GM23338 (cell line): ENCODE data around the gene PHYHIPL. TPM values are rescaled to one million over a fixed set of nuclear protein-coding genes. Genes with fewer than 3 reads are reported as not detected.

Experiments used
- ATAC-seq: fragments of 200-7000 bp; cut with Tn5 transposase; 3 replicates; pipeline ENCODE4 v1.9.1; 2020
- DNase-seq: peaks from one replicate; pipeline ENCODE4 v3.0.0-alpha.2; 2015; ENCODE audit warnings: low spot score
- H2AFZ ChIP-seq: fragments of 200-600 bp; sonication (generic); 2 replicates; pipeline ENCODE4 v1.8.0; 2016; ENCODE audit warnings: antibody characterized with exemption, mild to moderate bottlenecking, moderate library complexity
- H3F3A ChIP-seq: fragments of 200-600 bp; sonication (generic); replicated peaks from 2 replicates; pipeline ENCODE4 v1.8.0; 2017; ENCODE audit warnings: antibody characterized with exemption, mixed run types, low read depth
- H3K27ac ChIP-seq: fragments of 200-600 bp; sonication (generic); 2 replicates; pipeline ENCODE4 v1.6.1; 2016; ENCODE audit warnings: low read depth
- H3K27me3 ChIP-seq: fragments of 200-600 bp; sonication (generic); 2 replicates; pipeline ENCODE4 v1.8.0; 2016; ENCODE audit warnings: mild to moderate bottlenecking, mixed run types, moderate library complexity; ENCODE audit not compliant: insufficient read depth
- H3K36me3 ChIP-seq: fragments of 200-600 bp; sonication (generic); 2 replicates; pipeline ENCODE4 v1.8.0; 2016; ENCODE audit warnings: mild to moderate bottlenecking; ENCODE audit not compliant: insufficient read depth
- H3K4me1 ChIP-seq: fragments of 200-600 bp; sonication (generic); 2 replicates; pipeline ENCODE4 v1.8.0; 2016; ENCODE audit warnings: mild to moderate bottlenecking, moderate library complexity; ENCODE audit not compliant: insufficient read depth
- H3K4me2 ChIP-seq: fragments of 200-600 bp; sonication (generic); 2 replicates; pipeline ENCODE4 v1.7.1; 2017; ENCODE audit warnings: mixed run types
- H3K4me3 ChIP-seq: fragments of 200-600 bp; sonication (generic); 2 replicates; pipeline ENCODE4 v1.6.1; 2016; ENCODE audit warnings: mixed run types
- H3K79me2 ChIP-seq: fragments of 200-600 bp; sonication (generic); replicated peaks from 2 replicates; pipeline ENCODE4 v1.8.0; 2017; ENCODE audit warnings: mild to moderate bottlenecking; ENCODE audit not compliant: insufficient read depth
- H3K9me2 ChIP-seq: fragments of 200-600 bp; sonication (generic); 2 replicates; pipeline ENCODE4 v1.8.0; 2017; ENCODE audit not compliant: insufficient read depth
- H4K20me1 ChIP-seq: fragments of 200-600 bp; sonication (generic); replicated peaks from 2 replicates; pipeline ENCODE4 v1.8.0; 2017; ENCODE audit warnings: mild to moderate bottlenecking; ENCODE audit not compliant: insufficient read depth
- H3K27ac Mint-ChIP-seq: 2 replicates; pipeline ENCODE4 v1.8.0; 2020; ENCODE audit warnings: inconsistent platforms, mild to moderate bottlenecking, moderate library complexity, mixed read lengths
- H3K27me3 Mint-ChIP-seq: 3 replicates; pipeline ENCODE4 v1.8.0; 2022; ENCODE audit warnings: low read depth, mild to moderate bottlenecking, moderate library complexity, mixed read lengths, inconsistent platforms; ENCODE audit not compliant: insufficient read depth, poor library complexity
- H3K36me3 Mint-ChIP-seq: 3 replicates; pipeline ENCODE4 v1.8.0; 2021; ENCODE audit warnings: low read depth, mild to moderate bottlenecking, inconsistent platforms, moderate library complexity, mixed read lengths
- H3K4me1 Mint-ChIP-seq: 3 replicates; pipeline ENCODE4 v1.8.0; 2020; ENCODE audit warnings: mild to moderate bottlenecking, inconsistent platforms, mixed read lengths
- H3K4me3 Mint-ChIP-seq: 3 replicates; pipeline ENCODE4 v1.8.0; 2021; ENCODE audit warnings: moderate library complexity, mild to moderate bottlenecking, inconsistent platforms, mixed read lengths
- H3K9me3 Mint-ChIP-seq: 3 replicates; pipeline ENCODE4 v1.8.0; 2020; ENCODE audit warnings: moderate library complexity, mild to moderate bottlenecking, inconsistent platforms, mixed read lengths
- CREB1 ChIP-seq: fragments of 250-450 bp; sonication (Bioruptor Pico); IDR thresholded peaks from 2 replicates; pipeline ENCODE4 v1.5.0; 2020; ENCODE audit warnings: low read depth, mild to moderate bottlenecking, moderate library complexity
- EZH2 ChIP-seq: fragments of 200-600 bp; sonication (generic); IDR thresholded peaks from one replicate; pipeline ENCODE4 v1.8.0; 2017; ENCODE audit warnings: antibody characterized with exemption, mild to moderate bottlenecking, low read depth; ENCODE audit not compliant: unreplicated experiment
- EZH2phosphoT487 ChIP-seq: fragments of 200-600 bp; sonication (generic); IDR thresholded peaks from one replicate; pipeline ENCODE4 v1.8.1; 2018; ENCODE audit warnings: antibody characterized with exemption; ENCODE audit not compliant: unreplicated experiment
- JUNB ChIP-seq: IDR thresholded peaks from one replicate; pipeline ENCODE4 v1.6.1; 2016; ENCODE audit warnings: antibody characterized with exemption; ENCODE audit not compliant: unreplicated experiment
- REST ChIP-seq: IDR thresholded peaks from one replicate; pipeline ENCODE4 v1.6.1; 2018; ENCODE audit warnings: antibody characterized with exemption; ENCODE audit not compliant: unreplicated experiment
- ZNF331 ChIP-seq: fragments of 250-450 bp; sonication (Bioruptor Pico); IDR thresholded peaks from 2 replicates; pipeline ENCODE4 v1.5.0; 2020; ENCODE audit warnings: low read depth, mild to moderate bottlenecking, moderate library complexity
- ZNF462 ChIP-seq: fragments of 250-450 bp; sonication (Bioruptor Pico); IDR thresholded peaks from 2 replicates; pipeline ENCODE4 v1.5.0; 2020; ENCODE audit warnings: mild to moderate bottlenecking, moderate library complexity
- polyA plus RNA-seq: library from polyadenylated mRNA; unstranded; fragments of >200 nt; fragmentation: Nextera tagmentation; extraction: Ambion mirVana; gene quantifications from 2 replicates; pipeline ENCODE4 v1.2.1, GENCODE V29; 2016
- total RNA-seq: library from RNA; depleted of rRNA; stranded (reverse); fragments of >200 nt; shearing (Covaris generic); gene quantifications from 2 replicates; pipeline ENCODE4 v1.2.3, GENCODE V29; 2014
- TF ChIP-seq, protein P1 (sequence below): IDR thresholded peaks from 2 replicates; pipeline ENCODE4 v1.6.1; 2016; ENCODE audit warnings: antibody characterized with exemption

Gene PHYHIPL
- total and polyA plus RNA-seq, 2 experiments from 2014 or later, result 0.24 to 0.27 TPM

- TF ChIP-seq ZNF462 (CRISPR knock-in tag), result no peak
- TF ChIP-seq REST, result no peak
Observed at GRCh38 chr10:59271160-59271559, 94.7 kb downstream of the PHYHIPL start (continued).

GRCh38 chr10:59272061-59272460, 95.6 kb downstream of the PHYHIPL start:
- Histone ChIP-seq H3K9me2 (0 out of 2 replicates have a peak, but pooled peaks cover 4% of the 10 kb centered on the region), H3K4me3 (no peak overlapping the region), H3K27ac (no peak overlapping the region), H2AFZ (no peak overlapping the region), H3K27me3 (no peaks in the 10 kb centered on the region), H3K4me1 (no peaks in the 10 kb centered on the region), H4K20me1 (no peaks in the 10 kb centered on the region), H3F3A (no peaks in the 10 kb centered on the region), H3K4me2 (no peak overlapping the region), H3K36me3 (no peaks in the 10 kb centered on the region), H3K79me2 (no peaks in the 10 kb centered on the region)
- H3K9me3 Mint-ChIP-seq, result no peaks in the 10 kb centered on the region
- H3K27ac Mint-ChIP-seq, result no peak overlapping the region
- H3K27me3 Mint-ChIP-seq, result peaks cover 2% of the 10 kb centered on the region
- H3K36me3 Mint-ChIP-seq, result no peaks in the 10 kb centered on the region
- no peak overlapping the region for H3K4me3 Mint-ChIP-seq
- ATAC-seq (no peak), DNase-seq (no peak)
- no peaks in the 10 kb centered on the region for H3K4me1 Mint-ChIP-seq
- no peak for TF ChIP-seq ZNF331
- TF ChIP-seq, protein P1, sequence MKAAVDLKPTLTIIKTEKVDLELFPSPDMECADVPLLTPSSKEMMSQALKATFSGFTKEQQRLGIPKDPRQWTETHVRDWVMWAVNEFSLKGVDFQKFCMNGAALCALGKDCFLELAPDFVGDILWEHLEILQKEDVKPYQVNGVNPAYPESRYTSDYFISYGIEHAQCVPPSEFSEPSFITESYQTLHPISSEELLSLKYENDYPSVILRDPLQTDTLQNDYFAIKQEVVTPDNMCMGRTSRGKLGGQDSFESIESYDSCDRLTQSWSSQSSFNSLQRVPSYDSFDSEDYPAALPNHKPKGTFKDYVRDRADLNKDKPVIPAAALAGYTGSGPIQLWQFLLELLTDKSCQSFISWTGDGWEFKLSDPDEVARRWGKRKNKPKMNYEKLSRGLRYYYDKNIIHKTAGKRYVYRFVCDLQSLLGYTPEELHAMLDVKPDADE, result no peak
- no peak for TF ChIP-seq JUNB
- no peak for TF ChIP-seq EZH2phosphoT487
- no peak for TF ChIP-seq EZH2
- no peak for TF ChIP-seq CREB1
